Measurements from ENCODE around the gene TIMM29. TPM values are rescaled to one million over a fixed set of nuclear protein-coding genes. Genes with fewer than 3 reads are reported as not detected.

Gene TIMM29
- total RNA-seq, 2 donors from 2014 or later: 20.0 to 26.8 TPM

DNA sequence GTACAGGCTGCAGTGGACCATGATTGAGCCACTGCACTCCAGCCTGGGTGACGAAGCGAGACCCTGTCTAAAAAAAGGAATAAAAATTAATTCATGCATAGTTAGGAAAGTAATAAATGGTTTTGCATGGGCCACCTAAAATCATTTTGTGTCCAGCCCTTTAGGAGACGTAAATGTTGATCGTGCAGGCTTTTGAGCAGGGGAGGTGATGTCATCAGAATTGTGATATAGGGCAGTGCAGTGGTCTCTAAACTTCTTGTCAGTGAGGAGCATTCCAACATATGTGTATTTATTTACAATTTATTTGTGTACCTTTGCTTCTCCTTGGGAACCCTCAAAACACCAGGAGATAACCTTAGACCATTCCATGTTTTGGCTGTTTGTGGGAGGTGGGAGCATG lies 35.3 kb downstream of the TIMM29 start:
- Mint-ChIP-seq H3K27me3 (ENCODE audit: insufficient read depth) (no peaks in the 10 kb centered on the region), H3K4me1 (peaks cover 21% of the 10 kb centered on the region), H3K4me3 (no peak overlapping the region), H3K27ac (no peak overlapping the region), H3K36me3 (ENCODE audit: low read depth) (peaks cover 14% of the 10 kb centered on the region), H3K9me3 (no peaks in the 10 kb centered on the region)
- H3K4me3 ChIP-seq (ENCODE audit: low read length): no peak overlapping the region
- no peaks in the 10 kb centered on the region for H3K4me1 ChIP-seq (ENCODE audit: control insufficient read depth, insufficient read depth, low read length)
- WGBS, 2 experiments (ENCODE audit: insufficient coverage in 1 of 2, insufficient read length in 1 of 2): 97 to 100% methylated on average over 2 to 4 of the region's 4 CpGs
- TF ChIP-seq, protein P1, sequence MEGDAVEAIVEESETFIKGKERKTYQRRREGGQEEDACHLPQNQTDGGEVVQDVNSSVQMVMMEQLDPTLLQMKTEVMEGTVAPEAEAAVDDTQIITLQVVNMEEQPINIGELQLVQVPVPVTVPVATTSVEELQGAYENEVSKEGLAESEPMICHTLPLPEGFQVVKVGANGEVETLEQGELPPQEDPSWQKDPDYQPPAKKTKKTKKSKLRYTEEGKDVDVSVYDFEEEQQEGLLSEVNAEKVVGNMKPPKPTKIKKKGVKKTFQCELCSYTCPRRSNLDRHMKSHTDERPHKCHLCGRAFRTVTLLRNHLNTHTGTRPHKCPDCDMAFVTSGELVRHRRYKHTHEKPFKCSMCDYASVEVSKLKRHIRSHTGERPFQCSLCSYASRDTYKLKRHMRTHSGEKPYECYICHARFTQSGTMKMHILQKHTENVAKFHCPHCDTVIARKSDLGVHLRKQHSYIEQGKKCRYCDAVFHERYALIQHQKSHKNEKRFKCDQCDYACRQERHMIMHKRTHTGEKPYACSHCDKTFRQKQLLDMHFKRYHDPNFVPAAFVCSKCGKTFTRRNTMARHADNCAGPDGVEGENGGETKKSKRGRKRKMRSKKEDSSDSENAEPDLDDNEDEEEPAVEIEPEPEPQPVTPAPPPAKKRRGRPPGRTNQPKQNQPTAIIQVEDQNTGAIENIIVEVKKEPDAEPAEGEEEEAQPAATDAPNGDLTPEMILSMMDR (conservative IDR thresholded peaks at IDR 0.05): no peak
- H3K27ac ChIP-seq (ENCODE audit: low read depth, low read length): no peak overlapping the region
- no peak overlapping the region for H3K9ac ChIP-seq (ENCODE audit: extremely low read depth, low read length, poor library complexity, severe bottlenecking)
- H3K27me3 ChIP-seq (ENCODE audit: control insufficient read depth, insufficient read depth, low read length, poor library complexity, severe bottlenecking): no peaks in the 10 kb centered on the region
- no peaks in the 10 kb centered on the region for H3K9me3 ChIP-seq (ENCODE audit: control insufficient read depth, low read length)
- DNase-seq: no peak
- H3K36me3 ChIP-seq (ENCODE audit: control insufficient read depth, insufficient read depth, low read length): peaks cover 10% of the 10 kb centered on the region

DNA sequence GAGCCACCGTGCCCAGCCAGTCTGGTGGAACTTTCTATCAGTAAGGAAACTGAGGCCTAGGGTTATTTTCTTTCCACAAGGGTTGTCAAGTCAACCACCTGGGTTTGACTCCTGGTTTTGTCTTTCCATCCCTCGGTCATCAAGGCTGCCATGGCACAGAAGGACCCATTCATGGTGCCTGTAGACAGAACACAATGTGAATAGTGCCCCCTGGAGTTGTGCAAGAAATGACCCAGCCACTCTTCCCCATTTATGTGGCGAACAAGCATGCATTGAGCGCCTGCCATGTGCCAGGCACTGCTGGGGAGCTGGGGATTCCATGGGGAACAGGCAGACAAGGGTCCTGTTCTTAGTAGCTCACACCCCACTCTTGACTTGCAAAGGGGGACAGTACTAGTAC lies 36.3 kb downstream of the TIMM29 start:
- H3K27ac ChIP-seq (ENCODE audit: low read depth, low read length): no peak overlapping the region
- H3K27me3 ChIP-seq (ENCODE audit: control insufficient read depth, insufficient read depth, low read length, poor library complexity, severe bottlenecking): no peaks in the 10 kb centered on the region
- Mint-ChIP-seq H3K4me3 (no peak overlapping the region), H3K9me3 (no peaks in the 10 kb centered on the region), H3K27ac (peak overlapping the region; percentile 72), H3K36me3 (ENCODE audit: low read depth) (peaks cover 14% of the 10 kb centered on the region), H3K4me1 (peaks cover 21% of the 10 kb centered on the region), H3K27me3 (ENCODE audit: insufficient read depth) (no peaks in the 10 kb centered on the region)
- no peak overlapping the region for H3K9ac ChIP-seq (ENCODE audit: extremely low read depth, low read length, poor library complexity, severe bottlenecking)
- no peaks in the 10 kb centered on the region for H3K9me3 ChIP-seq (ENCODE audit: control insufficient read depth, low read length)
- peaks cover 10% of the 10 kb centered on the region for H3K36me3 ChIP-seq (ENCODE audit: control insufficient read depth, insufficient read depth, low read length)
- DNase-seq: no peak
- H3K4me3 ChIP-seq (ENCODE audit: low read length): no peak overlapping the region
- TF ChIP-seq, protein P1 (conservative IDR thresholded peaks at IDR 0.05): peak; percentile 66
- H3K4me1 ChIP-seq (ENCODE audit: control insufficient read depth, insufficient read depth, low read length): no peaks in the 10 kb centered on the region
- WGBS, 2 experiments (ENCODE audit: insufficient coverage in 1 of 2, insufficient read length in 1 of 2): 89 to 94% methylated on average over 2 to 4 of the region's 4 CpGs

DNA sequence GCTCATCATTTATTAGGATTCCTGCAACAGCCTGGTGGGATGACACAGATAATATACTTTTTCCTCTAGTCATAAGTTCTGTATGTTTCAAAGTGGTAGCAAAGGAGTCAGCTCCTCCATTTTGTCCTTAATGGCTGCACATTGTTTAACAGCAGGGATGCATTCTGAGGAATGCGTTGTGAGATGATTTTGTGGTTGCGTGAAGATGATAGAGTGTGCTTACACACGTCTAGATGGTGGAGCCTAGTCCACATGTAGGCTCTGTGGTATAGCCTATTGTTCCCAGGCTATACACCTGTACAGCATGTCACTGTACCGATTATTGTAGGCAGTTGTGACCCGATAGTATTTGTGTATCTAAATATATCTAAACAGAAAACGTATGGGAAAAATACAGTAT lies 36.8 kb downstream of the TIMM29 start:
- H3K9ac ChIP-seq (ENCODE audit: extremely low read depth, low read length, poor library complexity, severe bottlenecking): no peak overlapping the region
- no peaks in the 10 kb centered on the region for H3K4me1 ChIP-seq (ENCODE audit: control insufficient read depth, insufficient read depth, low read length)
- peaks cover 10% of the 10 kb centered on the region for H3K36me3 ChIP-seq (ENCODE audit: control insufficient read depth, insufficient read depth, low read length)
- no peaks in the 10 kb centered on the region for H3K9me3 ChIP-seq (ENCODE audit: control insufficient read depth, low read length)
- peaks cover 14% of the 10 kb centered on the region for H3K36me3 Mint-ChIP-seq (ENCODE audit: low read depth)
- DNase-seq: no peak
- H3K4me1 Mint-ChIP-seq: peaks cover 21% of the 10 kb centered on the region
- no peaks in the 10 kb centered on the region for H3K27me3 Mint-ChIP-seq (ENCODE audit: insufficient read depth)
- H3K9me3 Mint-ChIP-seq: no peaks in the 10 kb centered on the region
- no peak overlapping the region for H3K4me3 ChIP-seq (ENCODE audit: low read length)
- no peak overlapping the region for H3K27ac ChIP-seq (ENCODE audit: low read depth, low read length)
- TF ChIP-seq, protein P1 (conservative IDR thresholded peaks at IDR 0.05): no peak
- H3K27ac Mint-ChIP-seq: no peak overlapping the region
- WGBS, 2 experiments (ENCODE audit: insufficient coverage in 1 of 2, insufficient read length in 1 of 2): 94 to 100% methylated on average over 3 to 5 of the region's 6 CpGs
- H3K4me3 Mint-ChIP-seq: no peak overlapping the region
- H3K27me3 ChIP-seq (ENCODE audit: control insufficient read depth, insufficient read depth, low read length, poor library complexity, severe bottlenecking): no peaks in the 10 kb centered on the region

Data from endodermal cell (in vitro differentiated cells).